Measurements from ENCODE around the gene ACSM2B. TPM values are rescaled to one million over a fixed set of nuclear protein-coding genes. Genes with fewer than 3 reads are reported as not detected.
"Not testable (repeated sequence)": the region's sequence is repeated elsewhere in the genome, so short reads cannot be mapped to it uniquely, and the experiment has no call there.

ACSM2B gene
- total RNA-seq, 2 experiments from 2014 or later = not detected

DNA sequence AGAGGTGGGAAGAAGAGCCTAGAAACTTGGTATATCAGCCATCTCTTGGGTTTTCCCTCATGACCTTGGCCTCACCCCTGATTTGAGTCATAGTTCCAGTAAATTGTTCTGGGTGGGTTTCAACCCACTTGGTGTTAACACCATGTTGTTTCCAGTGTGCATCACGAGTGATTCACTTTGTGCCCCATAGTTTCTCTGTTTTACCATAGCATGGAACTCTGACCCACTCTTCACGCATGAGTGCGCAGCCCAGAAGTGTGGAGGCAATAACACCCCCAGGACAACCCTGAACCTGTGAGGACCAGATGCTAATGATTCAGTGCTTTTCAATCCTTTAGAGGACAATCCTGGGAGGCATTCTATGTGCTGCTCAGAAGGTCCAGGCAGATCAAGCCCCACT, 21.5 kb downstream of the ACSM2B start:
- H3K4me1 Mint-ChIP-seq; H3K36me3 Mint-ChIP-seq (ENCODE audit: low read depth); POLR2A ChIA-PET; H3K9me3 Mint-ChIP-seq (ENCODE audit: low read depth); H3K4me3 Mint-ChIP-seq; DNase-seq; ATAC-seq; intact Hi-C loops (cut with DNase I, micrococcal nuclease); H3K27ac Mint-ChIP-seq: not testable (repeated sequence)
- peaks cover 11% of the 10 kb centered on the region for H3K27me3 Mint-ChIP-seq
- CTCF ChIA-PET = interaction anchor here (0.6 kb wide), 1 partner anchor 17 kb away, joined by 3 read pairs; no protein-coding TSS in a partner anchor

- H3K36me3 Mint-ChIP-seq (ENCODE audit: low read depth); H3K4me3 Mint-ChIP-seq; H3K9me3 Mint-ChIP-seq (ENCODE audit: low read depth); POLR2A ChIA-PET; H3K27ac Mint-ChIP-seq; intact Hi-C loops (cut with DNase I, micrococcal nuclease); ATAC-seq; H3K4me1 Mint-ChIP-seq; DNase-seq; CTCF ChIA-PET: not testable (repeated sequence)
- peaks cover 11% of the 10 kb centered on the region for H3K27me3 Mint-ChIP-seq
Observed at GRCh38 chr16:20553493-20553892, 22.7 kb downstream of the ACSM2B start.

DNA sequence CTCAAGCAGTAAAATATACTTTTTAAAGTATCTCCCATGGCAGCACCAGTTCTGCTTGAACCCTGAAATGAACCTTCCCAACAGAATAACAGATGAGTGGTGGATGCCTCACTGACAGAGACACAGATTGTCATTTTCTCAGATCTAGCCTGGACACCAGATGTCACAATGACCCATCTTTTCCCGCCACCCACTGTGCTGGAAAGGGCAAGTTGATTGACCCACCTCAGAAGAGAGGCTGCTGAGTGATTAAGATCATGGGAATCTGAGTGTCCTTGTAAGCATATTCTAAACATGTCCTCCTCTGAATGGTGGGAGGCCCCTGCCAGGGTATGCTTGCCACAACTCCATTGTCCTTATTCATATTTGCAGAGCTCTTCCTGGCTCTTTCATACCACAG, 29.2 kb downstream of the ACSM2B start:
- H3K36me3 Mint-ChIP-seq (ENCODE audit: low read depth); CTCF ChIA-PET; POLR2A ChIA-PET: not testable (repeated sequence)

GRCh38 chr16:20546278-20546853, 29.8 kb downstream of the ACSM2B start:
- intact Hi-C loops (cut with DNase I, micrococcal nuclease); H3K4me3 Mint-ChIP-seq; H3K4me1 Mint-ChIP-seq; DNase-seq; ATAC-seq; CTCF ChIA-PET; H3K27me3 Mint-ChIP-seq; H3K9me3 Mint-ChIP-seq (ENCODE audit: low read depth); H3K36me3 Mint-ChIP-seq (ENCODE audit: low read depth); H3K27ac Mint-ChIP-seq; POLR2A ChIA-PET: not testable (repeated sequence)

More for the DNA sequence above, 29.2 kb downstream of the ACSM2B start:
- H3K4me3 Mint-ChIP-seq; ATAC-seq; DNase-seq; H3K27me3 Mint-ChIP-seq; H3K27ac Mint-ChIP-seq; H3K9me3 Mint-ChIP-seq (ENCODE audit: low read depth); H3K4me1 Mint-ChIP-seq; intact Hi-C loops (cut with DNase I, micrococcal nuclease): not testable (repeated sequence)

DNA sequence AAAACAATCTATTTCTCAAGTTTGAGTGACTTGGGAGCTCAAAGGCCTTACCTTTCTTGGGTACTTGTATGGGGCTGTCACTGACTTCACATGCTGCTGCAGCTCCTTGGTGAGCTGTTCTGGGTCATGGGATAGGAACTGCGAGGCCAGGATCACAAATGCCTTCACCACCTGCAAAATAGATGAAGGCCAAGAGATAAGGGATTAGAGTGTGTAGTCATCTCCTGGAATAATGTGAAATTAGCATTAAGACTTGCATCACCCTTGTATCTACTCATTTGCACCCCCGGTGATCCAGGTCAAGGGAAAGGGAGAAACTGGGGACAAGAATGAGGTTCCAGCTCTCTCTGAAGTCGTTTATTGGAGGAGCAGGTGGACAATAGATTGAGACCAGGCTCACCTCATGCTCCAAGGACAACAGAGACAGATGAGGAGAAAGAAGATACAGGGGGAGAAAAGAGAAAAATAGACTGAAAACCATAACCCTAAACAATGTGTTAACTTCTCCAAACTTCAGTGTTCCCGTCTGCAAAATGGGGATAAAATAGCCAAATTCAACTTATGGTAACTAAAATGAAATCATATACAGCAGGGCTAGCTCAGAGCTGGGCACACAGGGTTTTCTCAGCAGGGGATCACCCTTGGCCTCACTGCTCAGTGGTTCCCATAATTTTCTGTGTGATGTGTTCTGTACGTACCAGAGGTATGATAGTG, 35.4 kb downstream of the ACSM2B start:
- H3K4me1 Mint-ChIP-seq; H3K36me3 Mint-ChIP-seq (ENCODE audit: low read depth); H3K4me3 Mint-ChIP-seq; H3K27ac Mint-ChIP-seq; H3K9me3 Mint-ChIP-seq (ENCODE audit: low read depth); POLR2A ChIA-PET; CTCF ChIA-PET; H3K27me3 Mint-ChIP-seq; DNase-seq; ATAC-seq; intact Hi-C loops (cut with DNase I, micrococcal nuclease): not testable (repeated sequence)

DNA sequence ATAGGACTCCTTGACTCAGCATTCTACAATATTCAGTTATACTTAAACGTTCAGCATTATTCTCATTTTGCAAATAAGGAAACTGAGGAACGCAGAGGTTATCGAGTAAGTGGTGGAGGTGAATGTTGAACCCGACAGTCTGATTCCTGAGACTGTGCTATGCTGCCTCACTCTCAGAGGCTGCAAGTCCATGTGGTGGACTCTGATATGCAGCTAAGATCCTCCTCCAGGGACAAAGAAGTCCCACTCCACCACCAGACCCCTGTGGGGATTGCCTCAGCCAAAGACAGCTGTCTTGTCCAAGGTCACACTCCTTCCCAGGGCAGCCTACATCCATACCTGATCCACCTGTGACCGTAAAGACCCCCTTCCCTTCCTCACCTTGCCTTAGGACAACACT, 37.5 kb downstream of the ACSM2B start:
- intact Hi-C loops (cut with DNase I, micrococcal nuclease) = no loop called here
- H3K4me3 Mint-ChIP-seq = no peak overlapping the region
- no peak for DNase-seq
- CTCF ChIA-PET = no interaction called here
- H3K27me3 Mint-ChIP-seq = peaks cover 3% of the 10 kb centered on the region
- H3K4me1 Mint-ChIP-seq = no peaks in the 10 kb centered on the region
- H3K9me3 Mint-ChIP-seq (ENCODE audit: low read depth) = no peaks in the 10 kb centered on the region
- H3K27ac Mint-ChIP-seq = no peak overlapping the region
- no peaks in the 10 kb centered on the region for H3K36me3 Mint-ChIP-seq (ENCODE audit: low read depth)
- POLR2A ChIA-PET = no interaction called here
- no peak for ATAC-seq

DNA sequence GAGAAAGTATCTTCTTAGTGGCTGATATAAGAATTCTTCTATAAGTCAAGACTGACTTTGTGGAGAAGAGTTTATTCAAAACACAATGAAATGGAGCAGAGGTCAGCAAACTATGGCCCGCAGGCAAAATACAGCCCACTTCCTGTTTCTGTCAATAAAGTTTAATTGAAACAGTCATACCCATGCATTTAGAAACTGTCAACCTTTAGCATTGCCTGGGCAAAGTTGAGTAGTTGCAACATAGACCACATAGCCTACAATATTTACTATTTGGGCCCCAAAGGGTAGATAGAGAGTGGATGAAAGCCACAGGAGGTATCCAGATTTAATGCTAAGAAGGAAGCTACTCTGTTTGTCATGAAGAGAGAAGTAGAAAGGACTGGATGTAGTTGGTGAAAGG, 38.0 kb downstream of the ACSM2B start:
- POLR2A ChIA-PET = no interaction called here
- H3K27ac Mint-ChIP-seq = no peak overlapping the region

DNA sequence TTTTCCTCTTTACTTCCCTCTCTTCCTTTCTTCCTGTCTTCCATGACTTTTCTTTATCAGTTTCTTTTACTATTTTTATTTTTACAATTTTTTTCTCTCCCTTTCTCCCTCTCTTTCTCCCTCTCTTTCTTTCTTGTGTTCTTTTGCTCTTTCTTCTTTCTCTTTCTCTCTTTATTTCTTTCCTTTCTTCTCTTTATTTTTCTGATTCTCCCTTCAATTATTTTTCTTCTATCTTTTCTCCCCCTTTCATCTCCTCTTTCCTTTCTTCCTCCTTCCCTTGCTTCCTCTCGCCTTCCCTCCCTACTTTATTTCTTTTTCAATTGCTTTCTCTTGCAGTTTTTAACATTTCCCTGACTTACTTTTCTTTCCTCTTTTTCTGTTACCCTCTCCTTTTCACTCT, 39.5 kb downstream of the ACSM2B start:
- H3K36me3 Mint-ChIP-seq (ENCODE audit: low read depth); H3K27me3 Mint-ChIP-seq; H3K4me3 Mint-ChIP-seq; H3K27ac Mint-ChIP-seq; ATAC-seq; POLR2A ChIA-PET; intact Hi-C loops (cut with DNase I, micrococcal nuclease); CTCF ChIA-PET; H3K4me1 Mint-ChIP-seq; H3K9me3 Mint-ChIP-seq (ENCODE audit: low read depth); DNase-seq: not testable (repeated sequence)

More for the DNA sequence above, 38.0 kb downstream of the ACSM2B start:
- no peak for ATAC-seq
- DNase-seq = no peak
- Mint-ChIP-seq H3K9me3 (ENCODE audit: low read depth) (no peaks in the 10 kb centered on the region), H3K36me3 (ENCODE audit: low read depth) (no peaks in the 10 kb centered on the region), H3K27me3 (peaks cover 3% of the 10 kb centered on the region), H3K4me3 (no peak overlapping the region), H3K4me1 (no peaks in the 10 kb centered on the region)
- CTCF ChIA-PET = interaction anchor here (0.7 kb wide), 1 partner anchor 16 kb away, joined by 3 read pairs; no protein-coding TSS in a partner anchor
- intact Hi-C loops (cut with DNase I, micrococcal nuclease) = no loop called here

DNA sequence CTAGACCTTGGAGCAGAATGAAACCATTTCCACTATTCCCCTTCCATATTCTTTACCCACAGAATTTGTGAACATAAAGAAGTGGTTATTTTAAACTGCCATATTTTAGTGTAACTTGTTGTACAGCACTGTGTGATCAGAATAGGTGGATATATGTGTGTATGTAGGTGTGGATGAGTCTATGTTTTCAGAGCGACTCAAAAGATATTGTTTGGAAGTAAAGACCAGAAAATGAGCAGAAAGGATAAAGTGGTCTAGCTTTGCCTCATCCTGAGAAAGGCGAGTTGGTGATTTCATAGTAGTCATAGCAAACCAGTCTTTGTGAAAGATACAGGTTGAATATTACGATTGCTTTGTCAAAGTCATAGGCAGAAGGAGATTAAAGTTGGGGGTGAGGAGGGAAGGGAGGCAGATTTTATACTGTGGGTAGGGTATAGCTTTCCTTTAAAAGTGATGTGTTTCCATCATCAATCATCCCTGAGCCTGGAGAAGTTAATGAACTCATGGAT, 43.8 kb downstream of the ACSM2B start:
- POLR2A ChIA-PET; H3K36me3 Mint-ChIP-seq (ENCODE audit: low read depth); CTCF ChIA-PET; H3K4me3 Mint-ChIP-seq; H3K27me3 Mint-ChIP-seq; H3K9me3 Mint-ChIP-seq (ENCODE audit: low read depth); H3K27ac Mint-ChIP-seq; intact Hi-C loops (cut with DNase I, micrococcal nuclease); H3K4me1 Mint-ChIP-seq; DNase-seq: not testable (repeated sequence)
- peak; percentile 33 for ATAC-seq

- POLR2A ChIA-PET; intact Hi-C loops (cut with DNase I, micrococcal nuclease); H3K4me1 Mint-ChIP-seq; ATAC-seq; H3K4me3 Mint-ChIP-seq; H3K27ac Mint-ChIP-seq; CTCF ChIA-PET; H3K27me3 Mint-ChIP-seq; DNase-seq; H3K9me3 Mint-ChIP-seq (ENCODE audit: low read depth); H3K36me3 Mint-ChIP-seq (ENCODE audit: low read depth): not testable (repeated sequence)
Observed at GRCh38 chr16:20531795-20532194, 44.4 kb downstream of the ACSM2B start.

- Mint-ChIP-seq H3K27ac (no peak overlapping the region), H3K9me3 (ENCODE audit: low read depth) (no peaks in the 10 kb centered on the region), H3K4me1 (no peaks in the 10 kb centered on the region), H3K27me3 (peaks cover 12% of the 10 kb centered on the region), H3K36me3 (ENCODE audit: low read depth) (no peaks in the 10 kb centered on the region), H3K4me3 (no peak overlapping the region)
- ATAC-seq (no peak), DNase-seq (no peak)
- CTCF ChIA-PET = no interaction called here
- POLR2A ChIA-PET = no interaction called here
- intact Hi-C loops (cut with DNase I, micrococcal nuclease) = no loop called here
Observed at GRCh38 chr16:20520103-20520502, 56.1 kb downstream of the ACSM2B start.

DNA sequence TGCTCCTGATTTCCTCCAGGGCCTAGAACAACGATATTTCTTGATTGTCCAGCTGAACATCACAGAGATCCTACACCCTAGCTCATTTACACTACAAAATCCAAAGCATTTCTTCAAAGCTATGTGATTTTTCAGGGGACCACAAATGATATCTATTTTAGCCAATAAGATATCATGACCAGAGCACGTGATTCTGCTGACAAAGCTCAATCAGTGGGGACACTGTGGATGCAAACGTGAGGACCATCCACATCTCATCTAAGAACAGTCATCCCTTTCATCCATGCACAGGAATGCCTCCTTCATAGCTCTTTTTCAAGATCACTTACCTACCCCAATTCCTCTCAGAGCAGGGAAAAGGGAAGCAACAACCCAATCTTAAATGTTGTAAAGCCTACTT, 56.9 kb downstream of the ACSM2B start:
- POLR2A ChIA-PET = no interaction called here
- Mint-ChIP-seq H3K27ac (no peak overlapping the region), H3K27me3 (peaks cover 18% of the 10 kb centered on the region), H3K9me3 (ENCODE audit: low read depth) (no peaks in the 10 kb centered on the region), H3K4me3 (no peak overlapping the region), H3K36me3 (ENCODE audit: low read depth) (no peaks in the 10 kb centered on the region), H3K4me1 (no peaks in the 10 kb centered on the region)
- CTCF ChIA-PET = no interaction called here
- ATAC-seq (no peak), DNase-seq (no peak)
- intact Hi-C loops (cut with DNase I, micrococcal nuclease) = no loop called here
